Loucy (cell line): ENCODE data around the gene CYP19A1.
"Not testable (repeated sequence)": the region's sequence is repeated elsewhere in the genome, so short reads cannot be mapped to it uniquely, and the experiment has no call there.

Experiments used
- H2AFZ ChIP-seq: fragments of 200-600 bp; sonication (generic); 2 replicates; pipeline ENCODE4 v1.6.0; 2016; ENCODE audit warnings: antibody characterized with exemption, mild to moderate bottlenecking, low read length, moderate library complexity
- H3F3A ChIP-seq: fragments of 200-600 bp; 2 replicates; pipeline ENCODE4 v1.6.0; 2016; ENCODE audit warnings: antibody characterized with exemption, low read depth, mild to moderate bottlenecking
- H3K27me3 ChIP-seq: fragments of 200-600 bp; sonication (generic); 2 replicates; pipeline ENCODE4 v1.6.1; 2014; ENCODE audit warnings: low read length, mild to moderate bottlenecking; ENCODE audit not compliant: insufficient read depth, poor library complexity, severe bottlenecking
- H3K36me3 ChIP-seq: fragments of 200-600 bp; sonication (generic); 2 replicates; pipeline ENCODE4 v1.6.1; 2016; ENCODE audit warnings: low read length; ENCODE audit not compliant: insufficient read depth
- H3K4me1 ChIP-seq: fragments of 200-600 bp; sonication (generic); 2 replicates; pipeline ENCODE4 v1.5.1; 2014; ENCODE audit warnings: low read length, mild to moderate bottlenecking; ENCODE audit not compliant: insufficient read depth, poor library complexity, severe bottlenecking
- H3K4me2 ChIP-seq: fragments of 200-600 bp; sonication (generic); 2 replicates; pipeline ENCODE4 v1.6.0; 2014; ENCODE audit warnings: antibody characterized with exemption, low read length, low read depth, mild to moderate bottlenecking; ENCODE audit not compliant: poor library complexity, severe bottlenecking
- H3K4me3 ChIP-seq: fragments of 200-600 bp; sonication (generic); 2 replicates; pipeline ENCODE4 v1.5.1; 2014; ENCODE audit warnings: low read length, mild to moderate bottlenecking, mixed read lengths; ENCODE audit not compliant: poor library complexity, severe bottlenecking
- H3K79me2 ChIP-seq: fragments of 200-600 bp; sonication (generic); 2 replicates; pipeline ENCODE4 v1.6.1; 2014; ENCODE audit warnings: low read length; ENCODE audit not compliant: insufficient read depth
- H3K9ac ChIP-seq: fragments of 200-600 bp; sonication (generic); 2 replicates; pipeline ENCODE4 v1.6.0; 2014; ENCODE audit warnings: mild to moderate bottlenecking, low read depth, low read length, moderate library complexity; ENCODE audit not compliant: poor library complexity, severe bottlenecking
- H3K9me2 ChIP-seq: fragments of 200-600 bp; sonication (generic); replicated peaks from 2 replicates; pipeline ENCODE4 v1.6.1; 2016; ENCODE audit warnings: low read depth, low read length, mixed read lengths
- H3K9me3 ChIP-seq: fragments of 200-600 bp; sonication (generic); 2 replicates; pipeline ENCODE4 v1.6.1; 2014; ENCODE audit warnings: mild to moderate bottlenecking, antibody characterized with exemption, low read length, low read depth; ENCODE audit not compliant: insufficient read depth
- H4K20me1 ChIP-seq: fragments of 200-600 bp; sonication (generic); 2 replicates; pipeline ENCODE4 v1.6.0; 2014; ENCODE audit warnings: antibody characterized with exemption, low read length, mild to moderate bottlenecking; ENCODE audit not compliant: insufficient read depth, poor library complexity, severe bottlenecking
- EZH2phosphoT487 ChIP-seq: fragments of 200-600 bp; IDR thresholded peaks from 2 replicates; pipeline ENCODE4 v1.6.1; 2018; ENCODE audit warnings: antibody characterized with exemption, mild to moderate bottlenecking, moderate library complexity, borderline replicate concordance
- TF ChIP-seq, protein P1 (sequence below): fragments of 200-600 bp; sonication (generic); conservative IDR thresholded peaks from 2 replicates; pipeline ENCODE4 v1.5.1; 2014; ENCODE audit warnings: mild to moderate bottlenecking, antibody characterized with exemption, low read length

CYP19A1 gene

DNA sequence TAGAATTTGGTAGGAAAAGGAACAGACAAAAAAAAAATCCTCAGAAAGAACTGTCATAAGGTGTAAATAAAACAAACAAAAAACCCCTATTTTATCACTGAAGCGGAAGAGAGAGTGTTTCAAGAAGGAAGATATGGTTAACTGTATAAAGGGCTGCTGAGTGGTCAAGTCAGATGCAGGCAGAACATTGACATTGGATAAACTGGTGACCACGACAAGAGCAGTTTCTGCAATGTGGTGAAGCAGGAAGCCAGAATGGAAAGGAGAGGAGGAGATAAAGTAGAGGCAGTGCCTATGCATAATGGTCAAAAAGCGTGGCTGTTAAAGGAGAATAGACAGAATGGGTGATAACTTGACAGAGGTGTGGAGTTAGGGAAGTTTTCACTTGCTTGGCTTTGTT, 75.3 kb downstream of the CYP19A1 start:
- peaks cover 25% of the 10 kb centered on the region for H3K4me1 ChIP-seq
- H3K9me2 ChIP-seq: no peaks in the 10 kb centered on the region
- H4K20me1 ChIP-seq: no peaks in the 10 kb centered on the region
- no peaks in the 10 kb centered on the region for H3K27me3 ChIP-seq
- no peaks in the 10 kb centered on the region for H3F3A ChIP-seq
- H3K9ac ChIP-seq: peak overlapping the region; percentile 17
- TF ChIP-seq, protein P1, sequence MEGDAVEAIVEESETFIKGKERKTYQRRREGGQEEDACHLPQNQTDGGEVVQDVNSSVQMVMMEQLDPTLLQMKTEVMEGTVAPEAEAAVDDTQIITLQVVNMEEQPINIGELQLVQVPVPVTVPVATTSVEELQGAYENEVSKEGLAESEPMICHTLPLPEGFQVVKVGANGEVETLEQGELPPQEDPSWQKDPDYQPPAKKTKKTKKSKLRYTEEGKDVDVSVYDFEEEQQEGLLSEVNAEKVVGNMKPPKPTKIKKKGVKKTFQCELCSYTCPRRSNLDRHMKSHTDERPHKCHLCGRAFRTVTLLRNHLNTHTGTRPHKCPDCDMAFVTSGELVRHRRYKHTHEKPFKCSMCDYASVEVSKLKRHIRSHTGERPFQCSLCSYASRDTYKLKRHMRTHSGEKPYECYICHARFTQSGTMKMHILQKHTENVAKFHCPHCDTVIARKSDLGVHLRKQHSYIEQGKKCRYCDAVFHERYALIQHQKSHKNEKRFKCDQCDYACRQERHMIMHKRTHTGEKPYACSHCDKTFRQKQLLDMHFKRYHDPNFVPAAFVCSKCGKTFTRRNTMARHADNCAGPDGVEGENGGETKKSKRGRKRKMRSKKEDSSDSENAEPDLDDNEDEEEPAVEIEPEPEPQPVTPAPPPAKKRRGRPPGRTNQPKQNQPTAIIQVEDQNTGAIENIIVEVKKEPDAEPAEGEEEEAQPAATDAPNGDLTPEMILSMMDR: no peak
- no peak for TF ChIP-seq EZH2phosphoT487
- H2AFZ ChIP-seq: peak overlapping the region; percentile 65; the same call in 1 of the 2 replicates
- no peaks in the 10 kb centered on the region for H3K36me3 ChIP-seq
- peak overlapping the region; percentile 14 for H3K4me2 ChIP-seq
- peak overlapping the region; percentile 8 for H3K4me3 ChIP-seq
- H3K9me3 ChIP-seq: no peaks in the 10 kb centered on the region; the same call in 1 of the 2 replicates
- H3K79me2 ChIP-seq: no peaks in the 10 kb centered on the region

DNA sequence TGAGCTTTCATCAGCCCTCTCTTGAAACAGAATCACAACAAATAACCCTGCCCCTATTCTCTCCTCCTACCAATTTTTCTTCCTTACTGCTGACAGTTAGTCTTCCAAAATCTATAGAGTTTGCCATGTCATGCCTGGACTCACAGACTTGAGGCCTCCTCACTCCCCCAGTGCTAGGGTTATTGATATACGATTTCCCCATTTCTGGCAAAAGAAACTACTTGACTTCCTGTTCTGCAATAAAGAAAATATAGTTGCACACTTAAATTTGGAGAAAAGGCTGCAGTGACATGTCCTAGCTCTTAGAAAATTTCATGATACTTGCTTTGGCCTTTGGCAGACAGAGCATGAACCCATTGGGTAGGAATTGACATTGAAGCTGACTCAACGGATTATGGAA, 75.9 kb downstream of the CYP19A1 start:
- TF ChIP-seq, protein P1: no peak
- no peak for TF ChIP-seq EZH2phosphoT487
- no peak overlapping the region for H3K9ac ChIP-seq
- H3K4me2 ChIP-seq: peak overlapping the region; percentile 14
- H3K9me3 ChIP-seq: no peaks in the 10 kb centered on the region; the same call in 1 of the 2 replicates
- H3K79me2 ChIP-seq: no peaks in the 10 kb centered on the region
- H2AFZ ChIP-seq: no peak overlapping the region
- H3K9me2 ChIP-seq: no peaks in the 10 kb centered on the region
- H4K20me1 ChIP-seq: no peaks in the 10 kb centered on the region
- H3K27me3 ChIP-seq: no peaks in the 10 kb centered on the region
- peak overlapping the region; percentile 8 for H3K4me3 ChIP-seq
- no peaks in the 10 kb centered on the region for H3K36me3 ChIP-seq
- H3K4me1 ChIP-seq: peaks cover 18% of the 10 kb centered on the region
- H3F3A ChIP-seq: no peaks in the 10 kb centered on the region

DNA sequence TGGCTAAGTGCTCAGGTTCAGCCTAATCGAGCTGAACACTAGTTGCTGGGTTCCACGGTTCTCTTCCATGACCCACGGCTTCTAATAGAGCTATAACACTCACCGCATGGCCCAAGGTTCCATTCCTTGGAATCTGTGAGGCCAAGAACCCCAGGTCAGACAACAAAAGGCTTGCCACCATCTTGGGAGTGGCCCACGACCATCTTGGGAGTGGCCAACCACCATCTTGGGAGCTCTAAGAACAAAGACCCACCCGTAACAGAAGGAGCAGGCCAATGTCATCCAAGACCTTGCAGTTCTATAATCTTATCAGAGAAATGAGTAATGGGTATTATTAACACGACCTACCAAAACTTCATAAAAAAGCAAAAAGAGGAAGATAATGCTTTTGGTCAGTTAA, 77.3 kb downstream of the CYP19A1 start:
- not testable (repeated sequence) for H3K79me2 ChIP-seq, H3K9me3 ChIP-seq, H3K4me2 ChIP-seq, H3K9ac ChIP-seq, H3F3A ChIP-seq, H3K27me3 ChIP-seq, H3K36me3 ChIP-seq, H2AFZ ChIP-seq, H3K4me3 ChIP-seq, H4K20me1 ChIP-seq, H3K9me2 ChIP-seq
- H3K4me1 ChIP-seq: peaks cover 18% of the 10 kb centered on the region

DNA sequence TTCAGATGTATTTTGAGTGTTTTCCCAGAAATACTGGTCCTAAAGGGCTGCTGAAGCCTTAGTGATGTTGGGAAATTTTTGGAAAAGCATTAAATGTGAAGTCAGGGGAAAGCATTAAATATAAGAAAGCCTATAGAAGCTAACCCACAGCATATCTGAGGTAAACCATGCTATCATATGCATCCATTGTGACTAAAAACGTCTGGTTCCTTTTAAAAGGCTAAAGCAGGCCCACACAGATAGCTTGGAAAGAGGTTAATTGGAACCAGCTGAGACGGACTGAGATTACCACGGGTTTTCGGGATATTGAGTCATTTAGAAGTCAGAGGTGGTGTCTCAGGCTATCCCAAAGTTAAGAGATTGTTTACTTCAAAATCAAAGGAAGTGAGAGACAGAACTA, 78.2 kb downstream of the CYP19A1 start:
- Histone ChIP-seq H3K9me3 (no peaks in the 10 kb centered on the region; the same call in 1 of the 2 replicates), H3K9me2 (no peaks in the 10 kb centered on the region), H3K36me3 (no peaks in the 10 kb centered on the region), H3K4me1 (peaks cover 18% of the 10 kb centered on the region), H2AFZ (no peak overlapping the region), H3F3A (no peaks in the 10 kb centered on the region), H3K4me2 (no peak overlapping the region), H3K9ac (no peak overlapping the region), H3K4me3 (no peak overlapping the region), H3K79me2 (no peaks in the 10 kb centered on the region), H4K20me1 (no peaks in the 10 kb centered on the region), H3K27me3 (no peaks in the 10 kb centered on the region)
- TF ChIP-seq EZH2phosphoT487: no peak
- TF ChIP-seq, protein P1: no peak
